Keratinocyte (primary cell): ENCODE measurements around the gene GPR160. TPM values are rescaled to one million over a fixed set of nuclear protein-coding genes. Genes with fewer than 3 reads are reported as not detected.

Experiments used
- DNase-seq: peaks from one replicate; pipeline ENCODE4 v3.0.0-alpha.2; 2011; ENCODE audit warnings: low read depth, missing footprints, low spot score
- FAIRE-seq: peaks from 2 replicates; lab custom pipeline; 2011; peaks lifted over from hg19 to GRCh38; lab: Jason Lieb, UNC
- H2AFZ ChIP-seq: 2 replicates; pipeline ENCODE4 v1.6.0; 2012; ENCODE audit warnings: low read length, control low read depth, inconsistent platforms; ENCODE audit not compliant: control insufficient read depth
- H3K27ac ChIP-seq: 2 replicates; pipeline ENCODE4 v1.5.1; 2011; ENCODE audit warnings: low read length; ENCODE audit not compliant: control insufficient read depth, insufficient read depth
- H3K27me3 ChIP-seq: 3 replicates; pipeline ENCODE4 v1.6.0; 2011; ENCODE audit warnings: low read length; ENCODE audit not compliant: control insufficient read depth, insufficient read depth; ENCODE audit errors: extremely low read depth
- H3K36me3 ChIP-seq, 2 experiments: 2 replicates in 1 of 2; 3 replicates in 1 of 2; pipeline ENCODE4 v1.5.1; 2011; ENCODE audit warnings: low read length in 2 of 2, mild to moderate bottlenecking in 1 of 2; ENCODE audit not compliant: control insufficient read depth in 2 of 2, insufficient read depth in 2 of 2; ENCODE audit errors: extremely low read depth in 1 of 2
- H3K4me1 ChIP-seq: 3 replicates; pipeline ENCODE4 v1.5.1; 2011; ENCODE audit warnings: low read length; ENCODE audit not compliant: control insufficient read depth, insufficient read depth; ENCODE audit errors: extremely low read depth
- H3K4me2 ChIP-seq: 3 replicates; pipeline ENCODE4 v1.6.0; 2011; ENCODE audit warnings: low read depth, low read length; ENCODE audit not compliant: control insufficient read depth, insufficient read depth; ENCODE audit errors: extremely low read depth
- H3K4me3 ChIP-seq, 3 experiments: fragments of 200-600 bp in 1 of 3; sonication (generic) in 1 of 3; 2 replicates in 2 of 3; 3 replicates in 1 of 3; pipeline ENCODE4 v1.5.1; 2011 to 2016; ENCODE audit warnings: low read length in 3 of 3, mild to moderate bottlenecking in 3 of 3, control low read depth in 2 of 3, inconsistent platforms in 1 of 3, low read depth in 1 of 3, mixed read lengths in 1 of 3, mixed run types in 1 of 3, moderate library complexity in 1 of 3; ENCODE audit not compliant: control insufficient read depth in 2 of 3, insufficient read depth in 2 of 3; ENCODE audit errors: extremely low read depth in 1 of 3
- H3K79me2 ChIP-seq: 2 replicates; pipeline ENCODE4 v1.6.0; 2012; ENCODE audit warnings: low read length; ENCODE audit not compliant: control insufficient read depth, insufficient read depth
- H3K9ac ChIP-seq: 3 replicates; pipeline ENCODE4 v1.6.0; 2011; ENCODE audit warnings: low read length; ENCODE audit not compliant: control insufficient read depth, insufficient read depth; ENCODE audit errors: extremely low read depth
- H3K9me1 ChIP-seq: 3 replicates; pipeline ENCODE4 v1.6.0; 2011; ENCODE audit warnings: low read length; ENCODE audit not compliant: control insufficient read depth, insufficient read depth; ENCODE audit errors: extremely low read depth
- H3K9me3 ChIP-seq: 2 replicates; pipeline ENCODE4 v1.5.1; 2012; ENCODE audit warnings: low read depth, low read length; ENCODE audit not compliant: control insufficient read depth
- H4K20me1 ChIP-seq: 3 replicates; pipeline ENCODE4 v1.6.0; 2011; ENCODE audit warnings: low read length; ENCODE audit not compliant: control insufficient read depth, insufficient read depth; ENCODE audit errors: extremely low read depth
- CTCF ChIP-seq, 3 experiments: IDR thresholded peaks in 1 of 3; conservative IDR thresholded peaks in 1 of 3; optimal IDR thresholded peaks in 1 of 3; 2 replicates in 2 of 3; 3 replicates in 1 of 3; pipeline versions ENCODE3 to v1.5.1; 2011; ENCODE audit warnings: low read length in 3 of 3, mild to moderate bottlenecking in 3 of 3, moderate library complexity in 2 of 3, control low read depth in 1 of 3, inconsistent platforms in 1 of 3; ENCODE audit not compliant: insufficient read depth in 2 of 3; ENCODE audit errors: extremely low read depth in 1 of 3
- EZH2 ChIP-seq: IDR thresholded peaks from one replicate; pipeline ENCODE4 v1.6.1; 2012; ENCODE audit warnings: inconsistent platforms, mild to moderate bottlenecking, low read length, moderate library complexity
- dilution Hi-C: fragments of 300-500 bp; cut with MboI; formaldehyde crosslinking; loops from one replicate; pipeline ENCODE4 v1.7.0; 2020; ENCODE audit warnings: low sequenced_read_pairs; ENCODE audit not compliant: extremely low pct_ligation_motif_present
- polyA plus RNA-seq, 5 experiments: library from polyadenylated mRNA; depleted of rRNA in 3 of 5; stranded (reverse) in 3 of 5; stranded (forward) in 1 of 5; unstranded in 1 of 5; fragments of >200 nt; gene quantifications; 1 replicate in 1 of 5; 2 replicates in 3 of 5; 3 replicates in 1 of 5; pipeline versions ENCODE4 v1.2.1 to v1.2.3, GENCODE V29; 2011 to 2012; ENCODE audit warnings: missing spikeins in 2 of 5, low read depth in 1 of 5, low replicate concordance in 1 of 5

GPR160 gene
- polyA plus RNA-seq, 1 donor (not counting 4 experiments of a cell fraction or from before 2014, with no cell fraction given), result 0.22 TPM

GRCh38 chr3:170044795-170045244 lies 7.0 kb downstream of the GPR160 start:
- no peak for TF ChIP-seq EZH2
- no peak for TF ChIP-seq CTCF (optimal IDR thresholded peaks at IDR 0.05 in 1 of 3, IDR thresholded peaks at IDR 0.05 in 1 of 3, conservative IDR thresholded peaks at IDR 0.05 in 1 of 3; ENCODE audit: extremely low read depth in 1 of 3, insufficient read depth in 2 of 3, low read length in 3 of 3)
- dilution Hi-C loops, result no loop called here
- Histone ChIP-seq H3K9ac (no peak overlapping the region), H3K27ac (no peak overlapping the region), H4K20me1 (no peaks in the 10 kb centered on the region), H3K9me1 (no peaks in the 10 kb centered on the region), H3K27me3 (peaks cover 15% of the 10 kb centered on the region), H3K4me2 (no peak overlapping the region), H3K36me3 (no peaks in the 10 kb centered on the region), H2AFZ (no peak overlapping the region), H3K4me1 (no peaks in the 10 kb centered on the region), H3K9me3 (no peaks in the 10 kb centered on the region), H3K4me3 (no peak overlapping the region), H3K79me2 (no peaks in the 10 kb centered on the region)
- DNase-seq (no peak), FAIRE-seq (no peak)

- H3K27me3 ChIP-seq, result peaks cover under 1% of the 10 kb centered on the region
- no peaks in the 10 kb centered on the region for H3K4me1 ChIP-seq
- H3K27ac ChIP-seq, result no peak overlapping the region
- no peak overlapping the region for H2AFZ ChIP-seq
- dilution Hi-C loops, result no loop called here
- DNase-seq (no peak), FAIRE-seq (no peak)
- no peaks in the 10 kb centered on the region for H3K9me3 ChIP-seq
- H3K9me1 ChIP-seq, result no peaks in the 10 kb centered on the region
- H3K4me2 ChIP-seq, result no peak overlapping the region
- no peaks in the 10 kb centered on the region for H4K20me1 ChIP-seq
- no peak for TF ChIP-seq CTCF (optimal IDR thresholded peaks at IDR 0.05 in 1 of 3, IDR thresholded peaks at IDR 0.05 in 1 of 3, conservative IDR thresholded peaks at IDR 0.05 in 1 of 3; ENCODE audit: extremely low read depth in 1 of 3, insufficient read depth in 2 of 3, low read length in 3 of 3)
- TF ChIP-seq EZH2, result no peak
- no peaks in the 10 kb centered on the region for H3K79me2 ChIP-seq
- no peaks in the 10 kb centered on the region for H3K36me3 ChIP-seq
- H3K9ac ChIP-seq, result no peak overlapping the region
- H3K4me3 ChIP-seq, result no peak overlapping the region
Observed at GRCh38 chr3:170046269-170047132, 8.7 kb downstream of the GPR160 start.
